Effector memory CD4-positive, alpha-beta T cell (primary cell): Measurements from ENCODE around the gene CYP26C1.

Experiments used
- DNase-seq, 3 donors: peaks; one replicate each; pipeline ENCODE4 v3.0.0-alpha.2; 2020
- H3K27ac ChIP-seq: 2 replicates; pipeline ENCODE4 v1.7.0; 2013; ENCODE audit warnings: mild to moderate bottlenecking, low read length, moderate library complexity; ENCODE audit not compliant: insufficient read depth, poor library complexity, severe bottlenecking
- H3K27me3 ChIP-seq: replicated peaks from 2 replicates; pipeline ENCODE4 v1.7.0; 2013; ENCODE audit warnings: mild to moderate bottlenecking, low read length; ENCODE audit not compliant: insufficient read depth, control insufficient read depth, poor library complexity, severe bottlenecking
- H3K36me3 ChIP-seq: 2 replicates; pipeline ENCODE4 v1.7.0; 2013; ENCODE audit warnings: mild to moderate bottlenecking, low read length, moderate library complexity; ENCODE audit not compliant: control insufficient read depth, insufficient read depth
- H3K4me1 ChIP-seq: 2 replicates; pipeline ENCODE4 v1.7.0; 2013; ENCODE audit warnings: low read length, mild to moderate bottlenecking; ENCODE audit not compliant: control insufficient read depth, insufficient read depth, poor library complexity, severe bottlenecking
- H3K4me3 ChIP-seq: 2 replicates; pipeline ENCODE4 v1.7.0; 2013; ENCODE audit warnings: low read length, low read depth, mild to moderate bottlenecking; ENCODE audit not compliant: insufficient read depth, poor library complexity, severe bottlenecking
- H3K9me3 ChIP-seq: 2 replicates; pipeline ENCODE4 v1.7.0; 2013; ENCODE audit warnings: mild to moderate bottlenecking, low read length, moderate library complexity; ENCODE audit not compliant: control insufficient read depth

The CYP26C1 gene

DNA sequence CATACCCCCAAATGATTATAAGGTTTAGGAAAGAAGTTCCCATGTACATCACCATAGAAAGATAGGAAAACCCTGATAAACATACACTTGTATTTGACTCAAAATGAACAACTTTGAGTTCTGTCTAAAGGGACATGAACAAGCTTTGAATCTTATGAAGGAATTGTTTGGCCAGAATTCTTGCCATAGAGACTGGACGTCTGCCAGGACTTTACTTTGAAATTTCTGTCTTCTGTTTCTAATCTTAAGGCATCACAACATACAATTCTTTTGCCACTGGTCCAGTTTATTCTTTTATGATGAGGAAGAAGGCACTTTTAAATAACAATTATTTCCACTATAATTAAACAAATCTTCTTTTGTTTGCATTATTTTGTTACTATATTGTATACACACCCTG, 26.2 kb upstream of the CYP26C1 start:
- Histone ChIP-seq H3K27me3 (no peaks in the 10 kb centered on the region), H3K36me3 (no peaks in the 10 kb centered on the region), H3K4me1 (no peaks in the 10 kb centered on the region), H3K9me3 (no peaks in the 10 kb centered on the region), H3K4me3 (no peak overlapping the region), H3K27ac (no peak overlapping the region)
- DNase-seq = no peak

DNA sequence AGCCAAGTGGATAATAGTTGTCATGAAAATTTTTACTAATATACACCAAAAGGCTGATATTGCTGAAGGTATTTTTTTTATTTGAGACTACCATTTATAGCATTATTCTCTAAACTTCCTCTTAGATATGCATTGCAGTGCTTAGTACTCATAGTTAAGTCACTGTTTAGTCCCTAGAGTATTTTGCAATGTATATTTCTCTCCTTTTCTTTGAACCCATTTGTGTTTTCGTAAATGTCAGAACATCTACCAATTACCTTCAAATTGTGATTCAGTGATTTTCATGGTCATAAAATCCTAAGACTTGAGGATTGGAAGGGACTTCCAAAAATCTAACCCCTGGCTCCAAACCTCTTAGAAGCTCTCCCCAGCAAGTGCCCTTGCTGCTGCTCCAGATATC, 21.5 kb upstream of the CYP26C1 start:
- H3K4me1 ChIP-seq = no peaks in the 10 kb centered on the region
- H3K9me3 ChIP-seq = no peaks in the 10 kb centered on the region
- H3K27me3 ChIP-seq = no peaks in the 10 kb centered on the region
- no peaks in the 10 kb centered on the region for H3K36me3 ChIP-seq
- H3K27ac ChIP-seq = no peak overlapping the region
- no peak overlapping the region for H3K4me3 ChIP-seq
- no peak for DNase-seq

DNA sequence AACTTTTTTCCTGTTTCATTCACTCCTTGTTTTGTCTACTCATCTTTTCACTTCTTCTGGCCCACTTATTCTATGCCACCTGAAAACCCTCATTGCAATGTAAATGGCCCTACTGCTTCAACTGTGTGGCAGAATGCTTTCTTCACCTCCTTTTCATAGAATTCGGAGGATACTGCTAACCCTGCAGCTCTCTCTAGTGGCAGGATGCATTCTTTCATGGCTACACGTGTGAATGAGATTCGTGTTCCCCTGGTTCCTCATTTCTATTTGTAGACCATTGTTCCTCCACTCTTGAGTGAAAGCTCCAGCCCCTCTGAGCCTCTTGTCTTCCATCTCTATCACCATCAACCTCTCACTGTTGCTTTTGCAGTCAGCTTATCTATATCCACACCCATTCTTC, 20.9 kb upstream of the CYP26C1 start:
- Histone ChIP-seq H3K27ac (no peak overlapping the region), H3K36me3 (no peaks in the 10 kb centered on the region), H3K4me3 (no peak overlapping the region), H3K27me3 (no peaks in the 10 kb centered on the region), H3K9me3 (no peaks in the 10 kb centered on the region), H3K4me1 (no peaks in the 10 kb centered on the region)
- DNase-seq = no peak

DNA sequence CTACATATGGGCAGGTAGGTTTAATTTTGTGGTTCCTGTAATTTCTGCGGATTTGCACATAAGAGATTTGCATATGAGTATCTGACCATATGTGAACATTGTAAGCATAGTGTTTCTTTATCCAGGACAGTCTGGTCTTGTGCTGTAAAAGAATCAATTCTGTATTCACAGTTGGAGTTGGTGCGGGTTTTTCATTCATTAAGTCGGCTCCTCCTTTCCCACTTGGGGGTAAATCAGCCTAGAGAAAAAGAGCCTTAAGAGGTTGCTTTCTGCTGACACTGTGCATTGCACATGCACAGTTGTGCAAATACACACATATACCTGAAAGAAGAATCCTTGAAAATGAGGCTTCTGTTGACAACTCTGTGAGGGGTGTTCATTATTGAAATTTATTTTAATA, 6.1 kb upstream of the CYP26C1 start:
- H3K4me3 ChIP-seq = no peak overlapping the region
- no peaks in the 10 kb centered on the region for H3K9me3 ChIP-seq
- H3K36me3 ChIP-seq = peaks cover 3% of the 10 kb centered on the region
- no peak overlapping the region for H3K27ac ChIP-seq
- DNase-seq = no peak
- H3K4me1 ChIP-seq = no peaks in the 10 kb centered on the region
- no peaks in the 10 kb centered on the region for H3K27me3 ChIP-seq

DNA sequence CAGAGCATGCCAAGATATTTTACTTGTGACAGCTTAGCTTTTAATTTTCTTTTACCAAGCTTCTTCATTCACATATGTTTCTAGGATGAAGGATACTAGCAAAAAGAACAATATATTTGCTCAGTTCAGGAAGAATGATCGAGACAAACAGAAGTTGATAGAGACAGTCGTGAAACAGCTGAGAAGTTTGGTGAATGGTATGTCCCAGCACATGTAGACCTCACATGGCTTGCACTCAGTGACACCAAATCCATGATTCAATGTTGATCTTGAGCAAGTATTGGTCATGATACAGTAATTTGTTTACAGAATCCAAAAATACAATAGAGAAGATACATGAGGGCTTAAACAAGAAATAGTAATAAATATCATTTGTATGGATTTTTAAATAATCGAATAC, 2.5 kb upstream of the CYP26C1 start:
- Histone ChIP-seq H3K9me3 (no peaks in the 10 kb centered on the region), H3K4me3 (no peak overlapping the region), H3K4me1 (peaks cover 18% of the 10 kb centered on the region), H3K27me3 (no peaks in the 10 kb centered on the region), H3K27ac (no peak overlapping the region), H3K36me3 (peaks cover 3% of the 10 kb centered on the region)
- no peak for DNase-seq

DNA sequence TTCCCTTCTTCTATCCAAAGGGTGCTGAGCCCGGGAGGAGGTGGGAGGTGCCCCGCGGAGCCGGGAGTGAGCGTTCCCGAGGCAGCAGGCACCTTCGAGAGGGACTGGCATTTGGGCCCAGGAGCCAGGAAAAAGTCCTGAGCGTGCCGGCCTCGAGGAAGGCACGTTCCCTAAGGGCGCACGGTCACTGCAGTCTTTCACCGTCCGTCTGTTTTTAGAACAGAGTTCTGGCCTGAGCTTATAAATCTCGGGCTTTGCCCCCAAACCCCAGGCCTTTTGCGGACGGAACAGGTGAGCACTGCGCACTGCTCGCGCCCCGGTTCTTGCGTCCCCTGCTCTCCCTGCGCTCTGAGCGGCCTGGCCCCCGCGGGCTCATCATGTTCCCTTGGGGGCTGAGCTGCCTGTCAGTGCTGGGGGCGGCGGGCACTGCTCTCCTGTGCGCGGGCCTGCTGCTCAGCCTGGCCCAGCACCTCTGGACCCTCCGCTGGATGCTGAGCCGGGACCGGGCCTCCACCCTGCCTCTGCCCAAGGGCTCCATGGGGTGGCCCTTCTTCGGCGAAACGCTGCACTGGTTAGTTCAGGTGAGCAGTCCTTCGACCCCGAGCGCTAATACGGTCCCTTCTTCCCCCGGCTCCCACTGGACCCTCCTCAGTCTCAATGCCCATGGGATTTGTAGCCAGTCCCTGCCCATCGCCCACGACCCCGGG, 442 bp downstream of the CYP26C1 start:
- H3K27me3 ChIP-seq = no peaks in the 10 kb centered on the region
- no peak overlapping the region for H3K4me3 ChIP-seq
- H3K9me3 ChIP-seq = no peaks in the 10 kb centered on the region
- no peak overlapping the region for H3K27ac ChIP-seq
- H3K4me1 ChIP-seq = peaks cover 18% of the 10 kb centered on the region
- no peak for DNase-seq
- H3K36me3 ChIP-seq = peaks cover 3% of the 10 kb centered on the region

DNA sequence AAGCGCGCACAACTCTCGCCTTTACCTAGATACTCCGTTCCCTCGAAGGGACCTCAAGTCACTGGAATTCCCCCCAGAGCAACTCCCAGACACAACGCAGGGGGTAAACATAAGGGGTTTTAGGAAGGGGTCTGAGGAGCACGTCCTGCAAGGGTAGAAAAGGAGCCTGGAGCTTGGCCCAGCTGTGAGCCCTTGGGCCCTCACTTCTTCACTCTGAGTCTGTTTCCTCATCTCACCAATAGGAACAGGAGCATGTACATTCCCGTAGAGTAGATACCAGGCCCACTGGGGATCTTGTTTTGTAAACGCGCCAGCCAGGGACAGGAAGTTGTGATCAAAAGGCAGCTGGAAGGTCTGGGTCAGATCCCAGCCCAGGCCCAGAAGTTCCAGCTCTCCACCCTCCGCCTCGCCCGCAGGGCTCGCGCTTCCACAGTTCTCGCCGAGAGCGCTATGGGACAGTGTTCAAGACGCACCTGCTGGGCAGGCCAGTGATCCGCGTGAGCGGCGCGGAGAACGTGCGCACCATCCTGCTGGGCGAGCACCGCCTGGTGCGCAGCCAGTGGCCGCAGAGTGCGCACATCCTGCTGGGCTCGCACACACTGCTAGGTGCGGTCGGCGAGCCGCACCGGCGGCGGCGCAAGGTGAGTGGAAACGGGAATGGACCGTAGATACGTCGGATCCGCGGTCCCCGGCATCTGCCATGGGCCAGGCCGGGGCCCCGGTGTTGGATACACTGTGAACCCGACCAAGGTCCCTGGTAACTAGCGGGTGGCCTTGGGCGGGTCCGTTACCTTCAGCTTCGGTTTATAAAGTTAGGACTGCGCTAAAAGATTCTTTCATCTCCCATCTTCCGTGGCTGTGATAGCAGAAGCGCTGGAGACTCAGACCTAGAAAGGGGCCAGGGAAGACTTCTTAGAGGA, 1.3 kb downstream of the CYP26C1 start:
- Histone ChIP-seq H3K36me3 (peaks cover 3% of the 10 kb centered on the region), H3K4me1 (peaks cover 18% of the 10 kb centered on the region), H3K4me3 (peak overlapping the region; percentile 42), H3K27ac (no peak overlapping the region), H3K9me3 (no peaks in the 10 kb centered on the region), H3K27me3 (peaks cover 6% of the 10 kb centered on the region)
- no peak for DNase-seq

DNA sequence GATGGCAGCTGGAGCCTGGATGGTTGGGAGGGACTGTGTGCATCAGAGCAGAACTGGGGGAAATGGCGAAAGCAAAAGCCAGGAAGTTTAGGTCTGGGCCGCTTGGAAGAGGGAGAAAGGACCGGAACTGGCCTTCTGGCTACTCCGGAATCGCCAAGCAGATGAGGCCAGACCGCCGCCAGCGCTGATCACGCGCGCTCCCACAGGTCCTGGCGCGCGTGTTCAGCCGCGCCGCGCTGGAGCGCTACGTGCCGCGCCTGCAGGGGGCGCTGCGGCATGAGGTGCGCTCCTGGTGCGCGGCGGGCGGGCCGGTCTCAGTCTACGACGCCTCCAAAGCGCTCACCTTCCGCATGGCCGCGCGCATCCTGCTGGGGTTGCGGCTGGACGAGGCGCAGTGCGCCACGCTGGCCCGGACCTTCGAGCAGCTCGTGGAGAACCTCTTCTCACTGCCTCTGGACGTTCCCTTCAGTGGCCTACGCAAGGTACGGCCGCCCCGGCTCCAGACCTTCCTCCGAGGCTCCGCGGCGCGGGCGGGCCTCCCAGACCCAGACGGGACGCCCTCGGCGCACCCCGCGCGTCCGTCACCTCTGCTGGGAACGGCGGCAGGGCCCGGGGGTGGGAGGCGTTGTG, 2.0 kb downstream of the CYP26C1 start:
- Histone ChIP-seq H3K4me3 (peak overlapping the region; percentile 42), H3K36me3 (no peaks in the 10 kb centered on the region), H3K27ac (no peak overlapping the region), H3K27me3 (peaks cover 6% of the 10 kb centered on the region), H3K4me1 (peaks cover 18% of the 10 kb centered on the region), H3K9me3 (no peaks in the 10 kb centered on the region)
- peak in 1 of 3 donors; percentile 17 for DNase-seq

DNA sequence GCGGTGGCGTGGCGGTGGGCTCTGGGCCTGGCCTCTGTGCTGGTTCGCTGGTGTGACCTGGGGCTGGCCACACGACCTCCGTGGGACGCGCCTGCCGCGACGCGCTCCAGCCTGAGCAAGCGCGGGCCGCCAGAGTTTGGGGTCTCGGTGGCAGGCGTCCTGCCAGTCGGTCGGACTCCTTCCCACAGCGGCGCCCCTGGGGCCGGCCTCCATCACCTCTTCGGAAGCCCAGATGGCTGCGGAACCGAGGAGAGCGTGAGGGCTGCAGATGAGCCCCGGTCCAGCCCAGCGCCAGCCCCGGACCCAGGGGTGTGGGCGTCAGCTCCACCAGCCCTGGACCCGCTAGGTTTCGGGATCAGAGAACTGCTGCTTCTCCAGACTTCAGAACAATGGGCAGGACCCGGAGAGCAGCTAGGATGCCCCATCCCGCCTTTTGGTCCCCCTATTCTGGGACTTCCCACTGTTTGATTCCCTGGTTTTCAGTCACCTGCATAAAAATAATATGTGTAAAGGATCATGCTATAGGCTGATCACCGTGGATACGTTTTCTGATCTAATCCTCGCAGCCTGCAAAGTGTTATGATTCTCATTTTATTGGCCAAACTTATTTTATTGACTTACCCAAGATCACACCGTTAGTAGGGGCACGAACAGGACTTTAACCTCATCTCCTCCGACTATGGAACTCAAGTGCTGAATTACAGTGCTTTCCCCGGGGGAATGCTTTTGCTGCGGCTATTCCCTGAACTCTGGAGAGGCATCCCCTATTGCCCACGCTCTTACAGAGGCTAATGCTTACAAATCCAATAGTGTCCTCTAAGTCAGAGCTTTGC, 2.8 kb downstream of the CYP26C1 start:
- no peak for DNase-seq
- H3K36me3 ChIP-seq = no peaks in the 10 kb centered on the region
- peaks cover 21% of the 10 kb centered on the region for H3K4me1 ChIP-seq
- H3K9me3 ChIP-seq = no peaks in the 10 kb centered on the region
- H3K27me3 ChIP-seq = peaks cover 6% of the 10 kb centered on the region
- H3K27ac ChIP-seq = no peak overlapping the region
- peak overlapping the region; percentile 42 for H3K4me3 ChIP-seq
